ENCODE data around the gene PDLIM5. TPM values are rescaled to one million over a fixed set of nuclear protein-coding genes. Genes with fewer than 3 reads are reported as not detected.

PDLIM5 gene
- total RNA-seq, 1 experiment from 2014 or later = 58.0 TPM

- no peak overlapping the region for H2BK5ac ChIP-seq (ENCODE audit: insufficient read length, low read length)
- Mint-ChIP-seq H3K9me3 (peaks cover 6 to 7% of the 10 kb centered on the region in 2 experiments; a peak in 3 of 5 replicates), H3K27ac (no peak overlapping the region), H3K36me3 (ENCODE audit: insufficient read depth in 1 of 3, low read depth in 3 of 3) (peaks cover 0 to 11% (median 11%) of the 10 kb centered on the region in 3 experiments; a peak in 5 of 7 replicates), H3K4me3 (no peak overlapping the region), H3K4me1 (peaks cover 3% of the 10 kb centered on the region in 2 experiments; a peak in 1 of 4 replicates), H3K27me3 (ENCODE audit: low read depth) (no peaks in the 10 kb centered on the region)
- no peak overlapping the region for H3K23ac ChIP-seq (ENCODE audit: insufficient read length, low read depth, low read length)
- no peak for TF ChIP-seq CTCF (conservative IDR thresholded peaks at IDR 0.05)
- no peak overlapping the region for H4K8ac ChIP-seq (replicated peaks; ENCODE audit: insufficient read length, low read depth, low read length)
- H3K27ac ChIP-seq (ENCODE audit: insufficient read length, low read depth, low read length) = no peak overlapping the region
- no peaks in the 10 kb centered on the region for H3K23me2 ChIP-seq (ENCODE audit: insufficient read length, low read depth, low read length, poor library complexity, severe bottlenecking)
- no peak overlapping the region for H3T11ph ChIP-seq (ENCODE audit: low read length)
- no peak overlapping the region for H3K4me2 ChIP-seq (ENCODE audit: insufficient read depth, insufficient read length, low read length)
- H4K20me1 ChIP-seq (ENCODE audit: control insufficient read depth, insufficient read depth, insufficient read length) = no peaks in the 10 kb centered on the region
- H4K91ac ChIP-seq (ENCODE audit: insufficient read length, low read depth, low read length) = no peak overlapping the region
- no peaks in the 10 kb centered on the region for H3K9me3 ChIP-seq (ENCODE audit: control insufficient read depth, low read depth, low read length)
- no CpG with 5 or more reads among the region's 3 CpGs for WGBS (ENCODE audit: extremely low coverage, insufficient read length, low lambda C conversion rate)
- H3K9ac ChIP-seq (ENCODE audit: extremely low read depth, insufficient read length, low read length) = no peak overlapping the region
- no peak overlapping the region for H3K56ac ChIP-seq (ENCODE audit: insufficient read length, low read depth, low read length)
- H3K18ac ChIP-seq (ENCODE audit: insufficient read length, low read depth, low read length) = no peak overlapping the region
- no peaks in the 10 kb centered on the region for H3K79me2 ChIP-seq (ENCODE audit: insufficient read depth, low read length)
- H2BK15ac ChIP-seq (ENCODE audit: low read depth, low read length) = no peak overlapping the region
- H2AFZ ChIP-seq (ENCODE audit: low read length) = no peak overlapping the region
- H2BK12ac ChIP-seq (ENCODE audit: insufficient read length, low read depth, low read length) = no peak overlapping the region
- no peaks in the 10 kb centered on the region for H3K79me1 ChIP-seq (ENCODE audit: insufficient read depth, low read depth, low read length, poor library complexity, severe bottlenecking)
- H3K4me1 ChIP-seq (ENCODE audit: insufficient read depth, low read length) = no peaks in the 10 kb centered on the region
- H2BK120ac ChIP-seq (ENCODE audit: low read depth, low read length, poor library complexity, severe bottlenecking) = no peak overlapping the region
- no peak overlapping the region for H4K5ac ChIP-seq (ENCODE audit: insufficient read length, low read depth, low read length)
- H2AK5ac ChIP-seq (ENCODE audit: insufficient read length, low read length) = no peak overlapping the region
- H3K14ac ChIP-seq (ENCODE audit: insufficient read depth, low read length) = no peak overlapping the region
- H2BK20ac ChIP-seq (ENCODE audit: low read depth, low read length, poor library complexity, severe bottlenecking) = no peak overlapping the region
- H3K27me3 ChIP-seq (ENCODE audit: insufficient read depth, low read length) = no peaks in the 10 kb centered on the region
- DNase-seq = no peak
- H3K4ac ChIP-seq (ENCODE audit: low read depth, low read length) = no peak overlapping the region
Observed at GRCh38 chr4:94500685-94501084, 48.9 kb downstream of the PDLIM5 start.

Data from H9 (cell line).